DOHH2 (cell line): ENCODE data around the gene COX4I1.

Source experiments
- EZH2phosphoT487 ChIP-seq: fragments of 200-600 bp; sonication (generic); IDR thresholded peaks from 2 replicates; pipeline ENCODE4 v1.6.1; 2017; ENCODE audit warnings: borderline replicate concordance, mild to moderate bottlenecking, antibody characterized with exemption, low read length, moderate library complexity, mixed read lengths
- TF ChIP-seq, protein P1 (sequence below): fragments of 200-600 bp; sonication (generic); IDR thresholded peaks from one replicate; pipeline ENCODE4 v1.5.1; 2014; ENCODE audit warnings: antibody characterized with exemption, mild to moderate bottlenecking, low read depth, low read length; ENCODE audit not compliant: poor library complexity, severe bottlenecking

DNA sequence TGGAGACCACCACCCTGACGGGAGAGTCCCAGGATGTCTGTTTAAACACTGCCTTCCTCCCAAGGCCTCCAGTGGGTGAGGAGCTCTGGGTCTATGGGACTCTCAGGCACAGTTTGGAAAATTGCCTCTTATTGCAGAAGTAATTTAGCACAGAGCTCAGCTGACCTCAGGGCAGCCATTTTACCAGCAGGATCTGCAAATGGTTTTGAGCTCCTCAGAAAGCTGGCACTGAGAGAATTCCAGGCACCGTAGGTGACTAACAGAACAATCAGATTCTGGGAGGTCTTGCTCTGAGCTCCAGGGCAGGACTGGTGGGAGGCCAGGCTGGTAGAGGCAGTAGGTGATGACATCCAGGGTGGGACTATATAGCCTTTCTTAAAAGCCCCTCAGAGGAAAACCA, 31.3 kb upstream of the COX4I1 start:
- TF ChIP-seq, protein P1, sequence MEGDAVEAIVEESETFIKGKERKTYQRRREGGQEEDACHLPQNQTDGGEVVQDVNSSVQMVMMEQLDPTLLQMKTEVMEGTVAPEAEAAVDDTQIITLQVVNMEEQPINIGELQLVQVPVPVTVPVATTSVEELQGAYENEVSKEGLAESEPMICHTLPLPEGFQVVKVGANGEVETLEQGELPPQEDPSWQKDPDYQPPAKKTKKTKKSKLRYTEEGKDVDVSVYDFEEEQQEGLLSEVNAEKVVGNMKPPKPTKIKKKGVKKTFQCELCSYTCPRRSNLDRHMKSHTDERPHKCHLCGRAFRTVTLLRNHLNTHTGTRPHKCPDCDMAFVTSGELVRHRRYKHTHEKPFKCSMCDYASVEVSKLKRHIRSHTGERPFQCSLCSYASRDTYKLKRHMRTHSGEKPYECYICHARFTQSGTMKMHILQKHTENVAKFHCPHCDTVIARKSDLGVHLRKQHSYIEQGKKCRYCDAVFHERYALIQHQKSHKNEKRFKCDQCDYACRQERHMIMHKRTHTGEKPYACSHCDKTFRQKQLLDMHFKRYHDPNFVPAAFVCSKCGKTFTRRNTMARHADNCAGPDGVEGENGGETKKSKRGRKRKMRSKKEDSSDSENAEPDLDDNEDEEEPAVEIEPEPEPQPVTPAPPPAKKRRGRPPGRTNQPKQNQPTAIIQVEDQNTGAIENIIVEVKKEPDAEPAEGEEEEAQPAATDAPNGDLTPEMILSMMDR, result no peak
- no peak for TF ChIP-seq EZH2phosphoT487
